CD4-positive, alpha-beta T cell (primary cell): Measurements from ENCODE around the gene E2F1. TPM values are rescaled to one million over a fixed set of nuclear protein-coding genes. Genes with fewer than 3 reads are reported as not detected.
A peak's percentile ranks its signal among the peaks of the same experiment; 100 is the strongest.

Experiments
- ATAC-seq: fragments of 200-7000 bp; cut with Tn5 transposase; one replicate; pipeline ENCODE4 v1.10.0; 2022; ENCODE audit warnings: mild to moderate bottlenecking; ENCODE audit not compliant: poor library complexity
- CTCF ChIA-PET: fragments of 350-600 bp; sonication (Branson Sonifier 250); formaldehyde crosslinking; loops from one replicate; lab custom pipeline; 2021; ENCODE audit warnings: antibody characterized with exemption, inconsistent platforms; lab: Charles Lee
- POLR2A ChIA-PET: fragments of 350-600 bp; sonication (Branson Sonifier 250); formaldehyde crosslinking; loops from one replicate; lab custom pipeline; 2021; ENCODE audit warnings: antibody characterized with exemption, inconsistent platforms; lab: Charles Lee
- DNase-seq, 14 experiments: peaks; one replicate each; pipeline ENCODE4 v3.0.0-alpha.2; 2013 to 2020; ENCODE audit warnings: mixed read lengths in 2 of 14
- H3K27ac ChIP-seq, 2 donors: one replicate each; pipeline versions ENCODE4 v1.5.1 to v1.7.0; 2013; ENCODE audit warnings: low read length in 2 of 2, low read depth in 1 of 2, mild to moderate bottlenecking in 1 of 2
- H3K27me3 ChIP-seq, 2 experiments: 1 replicate in 1 of 2; 2 replicates in 1 of 2; pipeline versions ENCODE4 v1.6.1 to v1.7.0; 2013; ENCODE audit warnings: low read length in 2 of 2, control low read depth in 1 of 2, mild to moderate bottlenecking in 1 of 2, moderate library complexity in 1 of 2; ENCODE audit not compliant: insufficient read depth in 2 of 2, control insufficient read depth in 1 of 2
- H3K36me3 ChIP-seq: one replicate; pipeline ENCODE4 v1.6.1; 2013; ENCODE audit warnings: low read length, control low read depth; ENCODE audit not compliant: insufficient read depth
- H3K4me1 ChIP-seq: one replicate; pipeline ENCODE4 v1.6.1; 2013; ENCODE audit warnings: low read length, control low read depth; ENCODE audit not compliant: insufficient read depth
- H3K4me3 ChIP-seq: one replicate; pipeline ENCODE4 v1.5.1; 2013; ENCODE audit warnings: mild to moderate bottlenecking, low read length, moderate library complexity
- H3K9me3 ChIP-seq, 2 experiments: 1 replicate in 1 of 2; 2 replicates in 1 of 2; pipeline versions ENCODE4 v1.6.1 to v1.7.0; 2013; ENCODE audit warnings: low read length in 2 of 2, mild to moderate bottlenecking in 2 of 2, control low read depth in 1 of 2, moderate library complexity in 1 of 2; ENCODE audit not compliant: control insufficient read depth in 1 of 2, insufficient read depth in 1 of 2
- H3K27ac Mint-ChIP-seq: one replicate; pipeline ENCODE4 v1.8.0; 2020; ENCODE audit warnings: mixed read lengths
- H3K27me3 Mint-ChIP-seq: one replicate; pipeline ENCODE4 v1.8.0; 2021; ENCODE audit warnings: mixed read lengths
- H3K36me3 Mint-ChIP-seq: one replicate; pipeline ENCODE4 v1.8.0; 2021; ENCODE audit warnings: low read depth, mixed read lengths
- H3K4me1 Mint-ChIP-seq: one replicate; pipeline ENCODE4 v1.8.0; 2021; ENCODE audit warnings: low read depth, mixed read lengths
- H3K4me3 Mint-ChIP-seq: one replicate; pipeline ENCODE4 v1.8.0; 2020; ENCODE audit warnings: mild to moderate bottlenecking, mixed read lengths
- H3K9me3 Mint-ChIP-seq: one replicate; pipeline ENCODE4 v1.8.0; 2020; ENCODE audit warnings: mixed read lengths
- intact Hi-C, 2 experiments: fragments of 100-400 bp; cut with DNase I in 1 of 2; cut with micrococcal nuclease in 1 of 2; formaldehyde crosslinking; loops; one replicate each; pipeline versions ENCODE4 v1.15.1 to v1.9.0; 2023 to 2025; cut with DNase I, micrococcal nuclease
- total RNA-seq, 174 experiments: library from RNA in 2 of 174; stranded (reverse) in 2 of 174; gene quantifications; one replicate each; pipeline ENCODE4 v1.2.3 and lab custom pipeline; 2021 to 2026
- TF ChIP-seq, protein P1 (sequence below): fragments of 200-600 bp; IDR thresholded peaks from one replicate; pipeline ENCODE4 v1.8.0; 2022; ENCODE audit warnings: antibody characterized with exemption, mild to moderate bottlenecking

Gene E2F1
- total RNA-seq, 2 experiments from 2014 or later: 1.2 to 1.6 TPM

DNA sequence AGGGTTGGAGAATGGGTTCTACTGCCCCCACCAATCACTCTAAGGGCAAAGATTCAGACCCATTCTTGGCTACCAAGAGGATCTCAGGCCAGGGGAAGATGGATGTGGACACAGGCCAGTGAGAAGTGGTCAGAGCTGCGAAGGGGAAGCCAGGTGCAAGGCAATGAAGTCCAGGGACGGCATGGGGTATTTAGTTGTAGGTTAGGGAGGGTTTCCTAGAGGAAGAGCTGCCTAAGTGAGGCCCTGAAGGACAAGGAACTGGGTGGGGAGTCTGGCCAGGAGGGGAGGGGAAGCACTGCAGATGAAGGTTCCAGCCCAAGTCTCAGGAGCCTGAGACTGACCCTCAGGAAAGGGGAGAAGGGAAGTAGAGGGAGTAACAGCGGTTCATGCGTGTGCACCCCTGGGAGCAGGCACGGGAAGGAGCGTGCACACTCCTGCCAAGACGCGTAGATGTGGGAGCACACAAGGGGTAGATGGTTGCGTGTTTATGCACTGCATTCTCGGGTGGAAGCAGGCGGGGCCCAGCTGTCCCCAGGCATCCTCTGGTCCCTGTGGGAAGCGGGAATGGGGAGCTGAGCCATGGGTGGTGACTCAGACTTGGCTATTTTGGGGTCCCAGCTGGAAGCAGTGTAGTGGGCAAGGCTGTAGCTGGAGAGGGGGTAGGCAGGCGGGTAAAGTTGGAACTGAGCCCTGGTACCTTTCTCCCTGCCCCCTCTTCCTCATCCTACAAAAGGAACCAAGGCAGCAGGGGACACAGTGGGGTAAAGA, 16.1 kb downstream of the E2F1 start:
- Mint-ChIP-seq H3K4me1 (peaks cover 28% of the 10 kb centered on the region), H3K4me3 (peak overlapping the region; percentile 6)
- intact Hi-C loops: loop anchor here (2.0 to 10.0 kb wide), 3 partner anchors 65 to 1715 kb away; partner anchors contain the start of genes PDRG1 (in 1 of the 2) and ZNF341 (in 1 of the 2)

GRCh38 chr20:33669224-33669623, 17.0 kb downstream of the E2F1 start:
- ChIA-PET POLR2A (interaction anchor here (1.0 to 4.0 kb wide), 7 partner anchors 10 to 225 kb away, joined by 3 to 45 read pairs (median 23); partner anchors contain the start of genes CBFA2T2, PXMP4, SNTA1 and ZNF341), CTCF (interaction anchor here (1.2 to 3.3 kb wide), 6 partner anchors 10 to 296 kb away, joined by 3 to 15 read pairs (median 12); partner anchors contain the start of genes E2F1 and SNTA1)
- Mint-ChIP-seq H3K27ac (no peak overlapping the region), H3K9me3 (no peaks in the 10 kb centered on the region), H3K4me1 (peaks cover 32% of the 10 kb centered on the region), H3K27me3 (no peaks in the 10 kb centered on the region), H3K4me3 (peak overlapping the region; percentile 75), H3K36me3 (no peaks in the 10 kb centered on the region)
- Histone ChIP-seq H3K27me3 (no peaks in the 10 kb centered on the region), H3K36me3 (no peaks in the 10 kb centered on the region), H3K9me3 (no peaks in the 10 kb centered on the region), H3K27ac (no peak overlapping the region), H3K4me3 (no peak overlapping the region), H3K4me1 (peaks cover 53% of the 10 kb centered on the region)
- intact Hi-C loops: loop anchor here (2.0 to 10.0 kb wide), 3 partner anchors 66 to 1714 kb away; partner anchors contain the start of genes PDRG1 (in 1 of the 2) and ZNF341 (in 1 of the 2)
- TF ChIP-seq, protein P1, sequence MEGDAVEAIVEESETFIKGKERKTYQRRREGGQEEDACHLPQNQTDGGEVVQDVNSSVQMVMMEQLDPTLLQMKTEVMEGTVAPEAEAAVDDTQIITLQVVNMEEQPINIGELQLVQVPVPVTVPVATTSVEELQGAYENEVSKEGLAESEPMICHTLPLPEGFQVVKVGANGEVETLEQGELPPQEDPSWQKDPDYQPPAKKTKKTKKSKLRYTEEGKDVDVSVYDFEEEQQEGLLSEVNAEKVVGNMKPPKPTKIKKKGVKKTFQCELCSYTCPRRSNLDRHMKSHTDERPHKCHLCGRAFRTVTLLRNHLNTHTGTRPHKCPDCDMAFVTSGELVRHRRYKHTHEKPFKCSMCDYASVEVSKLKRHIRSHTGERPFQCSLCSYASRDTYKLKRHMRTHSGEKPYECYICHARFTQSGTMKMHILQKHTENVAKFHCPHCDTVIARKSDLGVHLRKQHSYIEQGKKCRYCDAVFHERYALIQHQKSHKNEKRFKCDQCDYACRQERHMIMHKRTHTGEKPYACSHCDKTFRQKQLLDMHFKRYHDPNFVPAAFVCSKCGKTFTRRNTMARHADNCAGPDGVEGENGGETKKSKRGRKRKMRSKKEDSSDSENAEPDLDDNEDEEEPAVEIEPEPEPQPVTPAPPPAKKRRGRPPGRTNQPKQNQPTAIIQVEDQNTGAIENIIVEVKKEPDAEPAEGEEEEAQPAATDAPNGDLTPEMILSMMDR: no peak
- DNase-seq (no peak), ATAC-seq (no peak)

More for the DNA sequence above, 16.1 kb downstream of the E2F1 start:
- CTCF ChIA-PET: no interaction called here
- TF ChIP-seq, protein P1: no peak
- Mint-ChIP-seq H3K27me3 (no peaks in the 10 kb centered on the region), H3K36me3 (no peaks in the 10 kb centered on the region), H3K9me3 (no peaks in the 10 kb centered on the region), H3K27ac (no peak overlapping the region)
- POLR2A ChIA-PET: interaction anchor here (1.6 to 3.6 kb wide), 2 partner anchors 50 kb away, joined by 7 to 23 read pairs; partner anchors contain the start of gene PXMP4
- ATAC-seq (no peak), DNase-seq (no peak)
- Histone ChIP-seq H3K27me3 (no peaks in the 10 kb centered on the region), H3K36me3 (no peaks in the 10 kb centered on the region), H3K4me1 (peaks cover 51% of the 10 kb centered on the region), H3K4me3 (no peak overlapping the region), H3K9me3 (no peaks in the 10 kb centered on the region), H3K27ac (no peak overlapping the region)

DNA sequence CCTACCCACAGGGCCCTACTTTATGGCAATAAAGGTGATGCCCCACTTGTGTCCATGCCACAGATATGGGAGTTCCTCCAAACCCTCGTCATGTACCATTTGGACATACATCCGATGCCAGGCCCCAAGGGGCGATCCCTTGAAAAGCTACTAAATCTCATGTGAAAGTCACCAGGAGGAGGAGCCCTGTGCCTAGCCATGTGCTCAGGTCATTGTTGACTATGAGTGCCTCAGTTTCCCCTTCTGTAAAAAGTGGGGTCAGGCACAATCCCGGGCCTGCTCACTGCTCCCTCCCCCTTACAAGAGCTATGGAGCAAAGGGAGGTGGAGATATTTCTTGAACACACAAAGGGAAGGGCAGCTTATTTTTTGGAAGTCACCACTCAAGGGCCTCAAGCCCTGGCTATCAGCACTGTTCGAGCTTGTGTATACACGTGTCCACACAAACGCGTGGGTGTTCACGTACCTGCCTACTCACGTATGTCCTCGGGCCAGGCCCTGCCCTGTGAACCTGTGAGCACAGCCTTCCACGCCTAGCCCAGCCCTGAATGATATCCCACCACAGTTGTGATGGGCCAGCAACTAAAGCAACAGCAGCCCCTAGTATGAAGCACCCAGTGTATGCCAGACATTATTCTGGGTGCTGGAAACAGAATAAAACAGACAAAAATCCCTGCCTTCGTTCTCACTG, 17.6 kb downstream of the E2F1 start:
- ChIA-PET POLR2A (interaction anchor here (1.0 to 4.0 kb wide), 10 partner anchors 11 to 267 kb away, joined by 3 to 45 read pairs (median 17); partner anchors contain the start of genes CBFA2T2, CDK5RAP1, PXMP4 and SNTA1), CTCF (interaction anchor here (1.1 to 3.3 kb wide), 27 partner anchors 9 to 296 kb away, joined by 3 to 30 read pairs (median 6); partner anchors contain the start of genes CBFA2T2, E2F1, PXMP4 and SNTA1)
- Histone ChIP-seq H3K27me3 (no peaks in the 10 kb centered on the region), H3K4me3 (no peak overlapping the region), H3K9me3 (no peaks in the 10 kb centered on the region), H3K27ac (no peak overlapping the region), H3K36me3 (no peaks in the 10 kb centered on the region), H3K4me1 (peaks cover 54% of the 10 kb centered on the region)
- DNase-seq (no peak), ATAC-seq (no peak)
- peak overlapping the region; percentile 49 for H3K27ac Mint-ChIP-seq
- no peaks in the 10 kb centered on the region for H3K9me3 Mint-ChIP-seq
- H3K4me3 Mint-ChIP-seq: peak overlapping the region; percentile 75
- intact Hi-C loops: loop anchor here (1.0 to 10.0 kb wide), 4 partner anchors 66 to 1714 kb away; partner anchors contain the start of genes PDRG1 (in 1 of the 2) and ZNF341 (in 1 of the 2)
- peaks cover 37% of the 10 kb centered on the region for H3K4me1 Mint-ChIP-seq
- TF ChIP-seq, protein P1: no peak
- H3K27me3 Mint-ChIP-seq: no peaks in the 10 kb centered on the region
- no peaks in the 10 kb centered on the region for H3K36me3 Mint-ChIP-seq
